Coronary artery (tissue), 2 donors: Measurements from ENCODE around the gene ZNF641.
"Not testable (repeated sequence)": the region's sequence is repeated elsewhere in the genome, so short reads cannot be mapped to it uniquely, and the experiment has no call there.

Experiments
- DNase-seq: peaks from one replicate; pipeline ENCODE4 v3.0.0-alpha.2; 2017; ENCODE audit warnings: low spot score
- H3K27ac ChIP-seq, 2 donors: fragments of 200-600 bp; sonication (generic); one replicate each; pipeline ENCODE4 v1.5.1; 2016 to 2019
- H3K4me3 ChIP-seq: fragments of 200-600 bp; sonication (generic); 2 replicates; pipeline ENCODE4 v1.5.1; 2016; ENCODE audit warnings: mild to moderate bottlenecking, moderate library complexity
- CTCF ChIP-seq: fragments of 200-600 bp; sonication (generic); IDR thresholded peaks from one replicate; pipeline ENCODE4 v1.5.1; 2019; ENCODE audit warnings: antibody characterized with exemption

Gene ZNF641

DNA sequence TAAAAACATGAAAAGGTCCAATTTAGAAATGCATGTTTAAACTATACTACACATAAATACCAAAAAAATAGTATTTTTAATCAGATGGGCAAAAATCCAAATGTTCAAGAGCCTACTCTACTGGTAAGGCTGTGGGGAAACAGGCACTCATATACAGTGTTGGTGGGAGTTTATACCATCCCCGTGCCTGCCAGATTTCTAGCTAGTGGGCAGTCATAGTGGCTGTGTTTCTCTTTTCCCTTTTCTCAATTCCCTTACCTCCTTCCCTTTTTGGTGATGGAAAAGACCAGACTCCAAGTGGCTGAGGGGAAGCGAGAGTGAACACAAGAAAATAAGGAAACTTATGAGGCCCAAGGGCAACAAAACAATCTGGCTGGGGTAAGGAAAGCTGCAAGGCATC lies 14.7 kb downstream of the ZNF641 start:
- Histone ChIP-seq H3K4me3 (no peak overlapping the region), H3K27ac (no peak overlapping the region)
- DNase-seq, result no peak
- TF ChIP-seq CTCF, result no peak

DNA sequence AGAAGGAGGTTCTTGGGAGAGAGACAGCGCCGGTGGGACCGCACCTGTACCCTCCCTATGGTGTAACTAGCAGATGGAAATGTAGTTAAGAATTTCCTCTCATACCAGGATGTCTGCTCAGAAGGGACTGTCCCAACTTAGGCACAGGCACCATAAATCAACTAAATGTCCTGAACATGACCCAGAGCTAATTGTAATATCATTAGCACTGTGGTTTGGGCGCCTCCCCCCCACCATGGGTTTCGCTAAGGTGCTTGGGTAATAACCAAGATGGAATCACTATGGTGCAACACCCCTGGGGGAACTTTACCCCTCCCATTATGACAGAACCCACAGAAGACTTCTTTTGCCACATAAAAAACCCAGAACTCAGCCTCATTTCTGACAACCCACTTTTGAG lies 15.9 kb downstream of the ZNF641 start:
- TF ChIP-seq CTCF, result no peak
- no peak for DNase-seq
- Histone ChIP-seq H3K4me3 (no peak overlapping the region), H3K27ac (no peak overlapping the region)

- DNase-seq, H3K4me3 ChIP-seq: not testable (repeated sequence)
These were observed 17.0 kb downstream of the ZNF641 start for GRCh38 chr12:48333680-48334079.

DNA sequence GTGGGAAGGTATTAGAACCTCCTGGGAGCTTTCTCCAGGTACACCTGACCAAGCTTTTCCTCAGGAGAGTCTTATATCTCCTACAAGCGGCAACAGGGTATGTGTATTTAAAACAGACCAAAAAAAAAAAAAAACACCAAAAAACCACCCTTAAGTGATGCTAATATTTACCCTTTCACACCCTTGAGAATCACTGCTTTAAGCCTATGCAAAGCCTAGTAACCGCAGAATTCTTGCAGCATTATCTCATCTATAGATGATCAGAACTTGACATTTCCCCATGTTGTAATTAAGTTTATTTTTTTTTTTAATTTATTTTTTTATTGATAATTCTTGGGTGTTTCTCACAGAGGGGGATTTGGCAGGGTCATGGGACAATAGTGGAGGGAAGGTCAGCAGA lies 19.3 kb downstream of the ZNF641 start:
- Histone ChIP-seq H3K4me3 (no peak overlapping the region), H3K27ac (no peak overlapping the region)
- DNase-seq, result no peak
- no peak for TF ChIP-seq CTCF

More at GRCh38 chr12:48333680-48334079, 17.0 kb downstream of the ZNF641 start:
- H3K27ac ChIP-seq, result not testable (repeated sequence)

- DNase-seq, result no peak
- Histone ChIP-seq H3K4me3 (no peak overlapping the region), H3K27ac (no peak overlapping the region)
- no peak for TF ChIP-seq CTCF
These were observed 21.4 kb downstream of the ZNF641 start for GRCh38 chr12:48329199-48329939.

DNA sequence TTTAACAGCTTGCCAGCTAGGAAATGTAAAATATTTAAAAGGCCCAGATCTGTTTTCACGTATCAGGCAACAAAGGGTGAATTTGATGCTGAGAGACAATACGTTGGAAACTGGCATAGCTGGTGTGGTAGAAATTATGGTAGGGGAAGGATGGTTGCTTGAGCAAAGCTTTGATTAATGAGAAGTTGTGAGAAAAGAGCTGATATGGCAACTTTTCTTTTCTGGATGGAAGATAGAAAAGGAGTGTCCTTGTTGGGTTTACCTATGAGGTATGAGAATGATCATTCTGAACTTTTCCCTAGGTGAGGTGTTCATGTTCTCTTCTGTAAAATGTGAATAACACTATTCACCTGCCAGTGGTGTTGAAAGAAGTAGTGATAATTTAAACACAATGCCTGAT lies 34.2 kb downstream of the ZNF641 start:
- Histone ChIP-seq H3K27ac (no peak overlapping the region), H3K4me3 (no peak overlapping the region)
- no peak for DNase-seq
- no peak for TF ChIP-seq CTCF

- no peak for TF ChIP-seq CTCF
- Histone ChIP-seq H3K27ac (no peak overlapping the region), H3K4me3 (no peak overlapping the region)
- DNase-seq, result no peak
These were observed 39.4 kb downstream of the ZNF641 start for GRCh38 chr12:48311313-48311712.
